M059J (cell line): Measurements from ENCODE around the gene G2E3. TPM values are rescaled to one million over a fixed set of nuclear protein-coding genes. Genes with fewer than 3 reads are reported as not detected.
A peak's percentile ranks its signal among the peaks of the same experiment; 100 is the strongest.
"Not testable (repeated sequence)": the region's sequence is repeated elsewhere in the genome, so short reads cannot be mapped to it uniquely, and the experiment has no call there.

Experiments
- DNase-seq: peaks from one replicate; pipeline ENCODE4 v3.0.0-alpha.2; 2012; ENCODE audit warnings: low read depth
- total RNA-seq: library from RNA; depleted of rRNA; stranded (reverse); fragments of >200 nt; shearing (Covaris generic); gene quantifications from 2 replicates; pipeline ENCODE4 v1.2.3, GENCODE V29; 2014

The G2E3 gene
- total RNA-seq, 1 experiment from 2014 or later, result 31.5 TPM

DNA sequence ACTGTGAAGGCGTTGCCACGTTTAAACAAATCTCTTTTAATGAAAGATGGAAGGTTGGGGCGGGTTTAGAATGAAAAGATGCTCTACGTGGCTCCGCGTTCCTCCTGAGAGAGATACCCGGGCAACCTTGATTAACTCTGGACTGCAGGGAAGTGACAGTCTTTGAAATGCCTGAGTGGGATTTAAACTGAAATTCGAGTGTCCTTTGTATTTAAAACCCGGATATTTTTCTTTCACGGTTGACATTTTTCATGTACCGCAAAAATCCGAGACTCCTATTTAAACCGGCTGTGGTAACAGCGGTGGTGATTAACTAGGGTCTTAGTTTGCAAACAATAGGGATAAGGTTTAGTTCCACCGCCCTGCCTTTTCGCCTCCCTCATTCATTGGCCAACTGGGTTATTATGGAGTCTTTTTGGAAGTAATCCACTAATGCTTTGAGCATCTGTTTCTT, 707 bp downstream of the G2E3 start:
- peak; percentile 65 for DNase-seq

DNA sequence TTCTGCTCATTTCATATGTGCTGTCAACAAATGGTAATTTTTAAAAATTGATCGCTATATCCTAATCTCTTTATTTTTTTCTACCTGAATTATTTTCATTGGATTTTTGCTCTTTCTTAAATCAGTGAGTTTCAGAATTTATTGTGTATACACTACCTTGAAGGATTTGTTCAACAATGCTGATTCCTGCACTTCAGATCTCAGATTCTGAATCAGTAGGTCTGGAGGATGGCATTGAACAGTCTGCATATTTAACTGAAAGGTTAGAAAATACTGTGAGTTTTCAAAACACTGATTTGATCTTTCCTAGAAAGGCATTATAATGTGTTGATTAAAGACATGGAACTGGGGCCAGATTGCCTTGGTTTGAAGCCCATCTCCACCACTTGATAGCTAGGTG, 1.6 kb downstream of the G2E3 start:
- DNase-seq, result no peak

DNA sequence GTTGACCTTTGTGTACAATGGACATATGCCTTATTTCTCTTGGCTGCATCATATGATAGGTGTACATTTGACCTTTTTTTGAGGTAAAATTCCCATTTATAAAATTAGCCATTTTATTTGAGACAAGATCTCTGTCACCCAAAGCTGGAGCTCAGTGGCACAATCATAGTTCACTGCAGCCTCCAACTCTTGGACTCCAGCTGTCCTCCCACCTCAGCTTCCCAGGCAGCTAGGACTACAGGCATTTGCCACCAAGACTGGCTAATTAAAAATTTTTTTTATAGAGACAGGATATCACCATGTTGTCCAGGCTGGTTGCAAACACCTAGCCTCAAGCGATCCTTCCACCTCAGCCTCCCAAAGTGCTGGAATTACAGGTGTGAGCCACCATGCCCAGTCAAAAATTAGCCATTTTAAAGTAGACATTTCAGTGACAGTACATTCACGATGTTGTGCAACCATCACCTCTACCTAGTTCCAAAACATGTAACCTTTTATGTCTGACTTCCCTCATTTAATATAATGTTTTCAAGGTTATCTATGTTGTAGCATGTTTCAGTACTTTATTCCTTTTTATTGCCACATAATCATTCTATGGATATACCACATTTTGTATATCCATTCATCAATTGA, 5.4 kb downstream of the G2E3 start:
- no peak for DNase-seq

DNA sequence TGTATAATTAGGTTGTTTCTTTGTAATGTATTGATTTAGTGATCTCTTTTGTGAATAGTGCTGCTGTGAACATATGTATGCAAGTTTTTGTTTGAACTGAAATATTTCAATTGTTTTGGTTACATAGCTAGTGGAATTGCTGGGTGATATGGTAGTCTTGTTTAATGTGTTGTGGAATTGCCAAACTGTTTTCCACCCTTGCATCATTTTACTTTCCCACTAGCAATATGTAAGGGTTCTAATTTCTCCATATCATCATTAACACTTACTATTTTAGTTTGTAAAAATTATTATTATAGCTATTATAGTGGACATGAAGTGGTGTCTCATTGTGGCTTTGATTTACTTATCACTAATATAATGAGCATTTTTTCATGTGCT, 5.9 kb downstream of the G2E3 start:
- no peak for DNase-seq

DNA sequence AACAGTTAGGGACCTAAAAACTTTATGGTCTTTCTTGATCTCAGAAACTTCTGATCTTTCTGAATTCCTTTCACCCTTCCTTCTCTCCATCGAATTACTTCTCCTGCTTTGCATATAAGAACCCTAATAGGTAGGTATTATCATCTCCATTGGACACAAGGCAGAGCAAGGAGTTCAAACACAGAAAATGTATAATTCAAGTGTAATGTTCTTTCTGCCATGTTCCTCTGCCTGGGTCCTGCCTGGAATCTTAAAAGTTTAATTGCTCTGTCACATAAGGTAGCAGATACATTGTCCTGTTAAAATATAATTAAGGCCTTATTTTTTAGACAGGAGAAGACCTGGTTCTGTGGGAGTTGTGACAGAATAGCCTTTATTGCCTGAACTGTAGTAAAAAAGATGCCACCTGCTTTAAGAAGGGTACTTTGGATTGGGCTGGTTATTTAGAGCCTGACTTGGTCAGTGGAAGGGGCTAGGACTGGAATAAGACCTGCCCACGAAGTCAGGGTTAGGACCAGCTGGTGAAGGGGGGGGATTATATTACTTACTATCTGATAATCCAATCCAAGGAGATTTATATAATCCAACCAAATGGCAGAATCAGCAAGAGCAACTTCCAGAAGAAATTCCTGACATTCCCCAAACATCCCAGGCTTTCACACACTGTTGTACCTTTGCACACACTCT, 10.4 kb downstream of the G2E3 start:
- no peak for DNase-seq

DNA sequence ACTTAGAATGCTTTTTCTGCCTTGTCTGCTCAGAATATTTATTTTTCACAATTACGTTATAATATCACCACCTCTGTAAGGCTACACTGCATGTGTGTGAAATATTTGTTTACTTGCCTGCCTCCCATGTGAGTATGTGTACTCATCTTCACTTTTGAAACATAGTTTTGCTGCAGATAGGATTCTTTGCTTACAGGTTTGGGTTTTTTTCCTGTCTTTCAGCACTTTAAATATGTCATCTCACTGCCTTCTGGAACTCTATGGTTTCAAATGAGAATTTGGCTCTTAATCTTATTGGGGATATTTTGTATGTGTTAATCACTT, 10.9 kb downstream of the G2E3 start:
- DNase-seq, result no peak

DNA sequence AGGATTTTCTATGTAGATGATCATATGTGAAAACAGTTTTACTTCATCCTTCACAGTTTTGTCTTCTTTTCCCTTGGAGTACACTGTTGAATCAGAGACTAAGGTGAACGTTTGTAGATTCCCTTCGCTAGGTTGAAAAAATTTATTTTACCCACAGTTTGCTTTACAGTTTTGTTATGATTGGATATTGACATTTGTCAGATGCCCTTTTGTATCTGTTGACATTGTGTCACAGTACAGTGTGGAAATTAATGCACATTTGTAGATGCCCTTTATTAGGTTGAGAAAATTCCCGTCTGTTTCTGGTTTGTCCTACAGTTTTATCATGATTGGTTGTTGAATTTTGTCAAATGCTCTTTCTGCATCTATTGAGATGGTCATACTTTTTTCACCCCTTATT, 13.3 kb downstream of the G2E3 start:
- DNase-seq, result no peak

DNA sequence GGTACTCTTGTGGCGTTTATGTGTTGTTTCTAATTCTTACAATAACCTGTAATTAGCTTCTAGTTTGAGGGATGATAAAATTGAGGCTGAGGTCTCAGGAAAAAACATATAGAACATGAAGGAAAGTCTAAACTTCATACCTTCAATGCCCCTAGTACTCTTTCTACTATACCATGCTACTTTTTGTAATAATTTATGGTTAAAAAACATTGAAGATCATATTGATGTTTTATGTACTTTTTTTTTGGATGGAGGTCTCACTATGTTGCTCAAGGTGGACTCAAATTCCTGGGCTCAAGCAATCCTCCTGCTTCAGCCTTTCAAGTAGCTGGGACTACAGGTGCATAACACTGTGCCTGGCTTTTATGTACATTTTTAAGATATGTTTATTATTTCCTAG, 13.8 kb downstream of the G2E3 start:
- DNase-seq, result no peak

DNA sequence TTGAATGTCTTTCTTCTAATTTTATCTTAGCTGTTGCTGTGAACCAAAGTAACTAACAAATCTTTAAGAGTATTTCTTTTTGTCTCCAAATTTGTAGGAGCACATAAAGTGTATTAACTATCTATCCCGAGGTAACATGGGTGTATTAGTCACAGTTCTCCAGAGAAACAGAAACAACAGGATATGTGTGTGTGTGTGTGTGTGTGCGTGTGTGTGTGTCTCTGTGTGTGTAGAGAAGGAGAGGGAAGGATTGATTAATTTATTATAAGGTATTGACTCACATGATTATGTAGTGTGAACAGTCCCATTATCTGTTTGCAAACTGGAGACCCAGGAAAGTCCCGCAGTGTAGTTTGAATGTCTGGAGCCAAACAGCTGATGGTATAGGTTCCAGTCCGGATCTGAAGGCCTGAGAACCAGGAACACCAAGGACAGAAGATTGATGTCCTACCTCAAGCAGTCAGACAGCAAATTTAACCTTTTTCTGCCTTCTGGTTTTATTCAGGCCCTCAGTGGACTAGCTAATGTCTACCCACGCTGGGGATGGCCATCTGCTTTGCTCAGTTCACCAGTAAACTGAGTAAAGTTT, 14.4 kb downstream of the G2E3 start:
- DNase-seq, result peak; percentile 71

DNA sequence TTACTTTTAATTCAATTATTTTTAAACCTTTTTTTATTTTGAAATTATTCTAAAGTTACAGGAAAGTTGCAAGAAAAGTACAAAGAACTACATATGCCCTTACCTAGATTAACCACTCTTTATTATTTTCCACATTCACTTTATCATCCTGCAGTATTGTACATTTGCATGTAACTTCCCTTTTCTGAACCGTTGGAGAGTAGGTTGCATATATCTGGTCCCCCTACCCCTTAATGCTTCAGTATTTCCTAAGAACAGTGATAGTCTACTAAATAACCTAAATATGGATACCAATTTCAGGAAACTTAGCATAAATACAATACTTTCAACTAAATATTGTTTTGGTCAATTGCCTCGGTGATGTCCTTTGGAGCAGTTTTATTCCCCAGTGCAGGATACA, 15.0 kb downstream of the G2E3 start:
- no peak for DNase-seq

DNA sequence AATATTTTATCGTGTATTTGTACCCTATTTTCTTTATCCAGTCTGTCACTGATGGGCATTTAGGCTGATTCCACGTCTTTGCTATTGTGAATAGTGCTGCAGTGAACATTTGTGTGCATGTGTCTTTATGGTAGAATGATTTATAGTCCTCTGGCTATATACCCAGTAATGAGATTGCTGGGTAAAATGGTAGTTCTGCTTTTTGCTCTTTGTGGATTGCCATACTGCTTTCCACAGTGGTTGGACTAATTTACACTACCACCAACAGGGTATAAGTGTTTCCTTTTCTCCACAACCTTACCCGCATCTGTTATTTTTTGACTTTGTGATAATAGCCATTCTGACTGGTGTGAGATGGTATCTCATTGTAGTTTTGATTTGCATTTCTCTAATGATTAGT, 15.8 kb downstream of the G2E3 start:
- not testable (repeated sequence) for DNase-seq

DNA sequence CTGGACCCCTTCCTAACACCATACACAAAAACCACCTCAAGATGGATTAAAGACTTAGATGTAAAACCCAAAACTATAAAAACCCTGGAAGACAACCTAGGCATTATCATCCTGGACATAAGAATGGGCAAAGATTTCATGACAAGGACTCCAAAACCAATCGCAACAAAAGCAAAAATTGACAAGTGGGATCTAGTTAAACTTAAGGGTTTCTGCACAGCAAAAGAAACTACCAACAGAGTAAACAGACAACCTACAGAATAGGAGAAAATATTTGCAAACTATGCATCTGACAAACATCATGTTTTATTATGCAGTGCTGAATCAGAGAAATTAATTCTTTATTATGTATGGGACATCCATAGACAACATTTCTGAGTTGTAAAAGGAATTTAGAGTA, 17.4 kb downstream of the G2E3 start:
- not testable (repeated sequence) for DNase-seq

DNA sequence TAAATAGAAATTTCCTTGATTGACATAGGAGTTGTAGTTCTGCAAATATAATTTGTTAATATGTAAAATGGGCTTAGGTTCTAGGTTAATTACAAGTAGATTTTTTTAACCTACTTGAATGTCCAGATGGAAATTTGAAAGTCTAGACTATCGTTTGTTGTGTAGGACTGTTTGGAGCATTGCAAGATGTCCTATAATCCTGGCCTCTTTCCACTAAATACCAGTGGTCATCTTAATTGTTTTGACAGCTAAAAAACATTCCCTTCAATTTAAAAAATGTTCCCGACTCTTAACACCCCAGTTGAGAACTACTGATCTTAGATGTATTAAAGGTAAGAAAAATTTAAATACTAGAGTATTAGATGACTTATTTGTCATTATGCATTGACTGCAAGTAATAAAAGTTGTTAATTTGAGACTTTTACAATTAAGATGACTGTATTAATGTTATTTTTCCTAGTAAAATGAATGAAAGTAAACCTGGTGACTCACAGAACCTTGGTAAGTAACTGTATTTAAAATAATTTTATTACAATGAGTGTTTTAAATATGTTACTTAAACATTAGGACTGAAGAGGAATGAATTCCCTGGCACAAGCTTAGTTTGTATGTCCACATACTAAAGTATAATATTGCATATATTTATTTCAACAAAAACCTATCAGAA, 21.8 kb downstream of the G2E3 start:
- DNase-seq, result peak; percentile 53

DNA sequence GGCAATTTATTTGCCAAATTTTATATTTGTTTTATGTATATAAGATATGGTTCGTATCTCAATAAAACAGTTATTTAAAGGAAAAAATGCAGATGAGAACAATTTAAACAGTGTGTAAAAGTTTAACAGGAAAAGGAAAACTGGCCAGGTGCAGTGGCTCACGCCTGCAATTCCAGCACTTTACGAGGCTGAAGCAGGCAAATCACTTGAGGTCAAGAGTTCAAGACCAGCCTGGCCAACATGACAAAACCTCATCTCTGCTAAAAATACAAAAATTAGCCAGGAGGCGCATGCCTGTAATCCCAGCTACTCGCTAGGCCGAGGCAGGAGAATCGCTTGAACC, 22.3 kb downstream of the G2E3 start:
- peak; percentile 28 for DNase-seq

DNA sequence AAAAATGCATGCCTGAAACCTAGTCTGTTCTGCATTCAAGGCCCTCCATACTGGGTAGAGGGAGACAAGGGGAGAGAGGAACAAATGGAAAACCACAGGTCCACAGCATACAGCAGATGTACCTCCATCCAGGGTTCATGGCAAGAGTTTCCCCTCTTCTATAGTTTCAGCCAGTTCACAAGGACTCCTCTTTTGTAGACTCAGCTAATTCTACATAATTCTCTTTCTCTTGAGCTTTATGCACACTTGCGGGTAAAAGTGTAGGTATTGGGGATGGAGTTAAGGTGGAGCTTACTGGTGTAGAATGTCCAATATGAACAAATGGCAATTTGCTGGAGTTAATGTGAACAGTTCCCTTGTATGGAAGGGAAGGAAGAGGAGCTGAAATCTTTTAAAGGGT, 23.4 kb downstream of the G2E3 start:
- no peak for DNase-seq

DNA sequence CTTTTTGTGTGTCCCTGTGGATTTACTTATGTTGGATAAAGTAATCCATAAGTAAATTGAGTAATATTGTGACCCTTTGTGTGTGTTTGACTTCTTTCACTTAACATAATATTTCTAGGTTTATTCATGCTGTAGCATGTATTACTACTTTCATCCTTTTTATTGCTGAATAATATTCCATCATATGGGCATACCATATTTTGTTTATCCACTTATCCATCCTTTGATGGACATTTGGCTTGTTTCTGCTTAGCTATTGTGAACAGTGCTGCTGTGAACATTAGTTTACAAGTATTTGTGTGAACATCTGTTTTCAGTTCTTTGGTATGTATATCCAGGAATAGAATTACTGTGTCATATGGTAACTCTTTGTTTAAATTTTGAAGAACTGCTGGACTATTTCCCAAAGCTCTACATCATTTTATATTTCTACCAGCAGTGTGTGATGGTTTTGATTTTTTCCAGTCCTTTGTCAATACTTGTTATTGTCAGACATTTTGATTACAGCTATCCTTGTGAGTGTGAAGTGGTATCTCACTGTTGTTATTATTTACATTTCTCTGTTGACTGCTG, 25.2 kb downstream of the G2E3 start:
- no peak for DNase-seq

DNA sequence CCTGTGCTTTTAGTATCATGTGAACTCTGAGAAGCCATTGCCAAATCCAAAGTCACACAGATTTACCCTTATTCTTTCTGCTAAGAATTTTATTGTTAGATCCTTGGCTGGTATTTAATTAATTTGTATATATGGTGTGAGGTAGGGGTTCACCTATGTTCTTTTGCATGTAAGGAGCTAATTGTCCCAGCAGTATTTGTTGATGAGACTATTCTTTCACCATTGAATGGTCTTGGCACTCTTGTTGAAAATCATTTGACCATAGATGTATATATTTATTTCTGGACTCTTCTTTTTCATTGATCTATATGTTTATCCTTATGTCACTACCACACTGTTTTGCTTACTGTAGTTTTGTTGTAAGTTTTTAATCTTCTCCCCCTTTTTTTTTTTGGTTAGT, 26.2 kb downstream of the G2E3 start:
- DNase-seq, result no peak

DNA sequence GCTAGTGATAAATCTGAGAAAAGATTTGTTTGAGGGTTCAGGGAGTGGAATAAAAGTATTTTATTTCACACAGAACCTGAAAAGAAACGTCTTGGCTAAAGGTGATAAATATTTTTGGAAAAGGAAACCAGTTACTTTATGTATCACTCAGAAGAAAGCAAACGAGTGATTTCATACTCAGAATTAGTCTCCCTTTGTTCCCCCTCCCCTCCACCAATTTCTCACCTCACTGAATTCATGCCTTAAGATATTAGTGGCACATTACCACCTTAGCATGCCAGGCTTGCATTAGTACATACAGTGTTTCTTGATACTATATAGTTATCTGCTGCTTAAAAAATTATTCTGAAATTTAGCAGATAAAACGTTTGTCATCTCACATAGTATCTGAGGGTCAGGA, 28.2 kb downstream of the G2E3 start:
- no peak for DNase-seq

DNA sequence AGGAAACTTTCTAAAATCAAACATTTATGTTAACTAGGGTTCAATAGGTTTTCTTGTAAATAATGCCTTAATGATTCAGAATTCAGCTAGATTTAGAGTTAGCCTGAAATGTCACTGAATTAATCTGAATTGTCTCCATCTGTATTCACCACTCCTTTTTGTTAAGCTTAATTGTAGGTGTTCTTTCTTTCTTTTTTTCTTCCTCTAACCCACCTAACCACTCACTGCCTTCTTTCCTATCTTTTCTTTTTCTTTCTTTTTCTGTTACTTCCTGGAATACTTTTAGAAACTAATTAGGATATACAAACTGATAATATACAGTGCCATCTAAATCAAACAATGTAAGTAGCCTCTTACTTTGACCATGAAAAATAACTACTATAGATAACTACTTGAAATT, 29.9 kb downstream of the G2E3 start:
- DNase-seq, result no peak

DNA sequence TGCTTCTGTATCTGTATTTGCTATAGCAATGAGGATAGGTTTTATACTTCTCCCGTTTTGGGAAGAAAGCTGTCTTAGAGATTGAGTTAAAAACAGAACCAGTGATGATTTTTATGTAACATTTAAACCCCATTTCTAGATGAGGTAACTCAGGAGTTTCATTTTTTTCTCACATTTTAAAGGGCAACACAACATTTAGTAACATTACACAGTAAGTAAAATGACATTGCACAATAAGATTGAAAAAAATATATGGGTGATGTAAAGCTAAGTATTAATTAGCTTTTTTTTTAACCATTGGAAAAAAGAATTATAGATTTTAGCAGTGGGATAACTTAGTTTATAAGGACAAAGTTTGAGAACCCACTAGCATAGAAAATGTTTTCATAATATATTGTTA, 38.0 kb downstream of the G2E3 start:
- DNase-seq, result no peak

DNA sequence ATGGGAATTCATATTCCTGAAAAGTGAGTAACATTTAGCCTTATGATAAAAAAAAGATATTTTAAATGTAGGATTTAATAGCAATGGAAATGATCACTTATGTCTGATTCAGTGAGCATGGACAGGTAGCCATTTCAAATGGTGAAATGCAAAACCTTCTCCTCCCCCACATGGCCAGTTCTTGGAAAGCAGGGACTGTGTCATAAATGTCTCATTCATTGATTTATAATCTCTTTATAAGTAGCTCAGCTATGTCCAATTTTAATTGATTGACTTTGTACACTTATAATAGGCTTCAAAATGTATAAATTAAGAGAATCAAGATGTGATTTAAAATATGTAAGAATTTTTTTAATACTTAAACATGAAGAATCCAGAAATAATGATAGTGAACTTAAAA, 38.5 kb downstream of the G2E3 start:
- no peak for DNase-seq

DNA sequence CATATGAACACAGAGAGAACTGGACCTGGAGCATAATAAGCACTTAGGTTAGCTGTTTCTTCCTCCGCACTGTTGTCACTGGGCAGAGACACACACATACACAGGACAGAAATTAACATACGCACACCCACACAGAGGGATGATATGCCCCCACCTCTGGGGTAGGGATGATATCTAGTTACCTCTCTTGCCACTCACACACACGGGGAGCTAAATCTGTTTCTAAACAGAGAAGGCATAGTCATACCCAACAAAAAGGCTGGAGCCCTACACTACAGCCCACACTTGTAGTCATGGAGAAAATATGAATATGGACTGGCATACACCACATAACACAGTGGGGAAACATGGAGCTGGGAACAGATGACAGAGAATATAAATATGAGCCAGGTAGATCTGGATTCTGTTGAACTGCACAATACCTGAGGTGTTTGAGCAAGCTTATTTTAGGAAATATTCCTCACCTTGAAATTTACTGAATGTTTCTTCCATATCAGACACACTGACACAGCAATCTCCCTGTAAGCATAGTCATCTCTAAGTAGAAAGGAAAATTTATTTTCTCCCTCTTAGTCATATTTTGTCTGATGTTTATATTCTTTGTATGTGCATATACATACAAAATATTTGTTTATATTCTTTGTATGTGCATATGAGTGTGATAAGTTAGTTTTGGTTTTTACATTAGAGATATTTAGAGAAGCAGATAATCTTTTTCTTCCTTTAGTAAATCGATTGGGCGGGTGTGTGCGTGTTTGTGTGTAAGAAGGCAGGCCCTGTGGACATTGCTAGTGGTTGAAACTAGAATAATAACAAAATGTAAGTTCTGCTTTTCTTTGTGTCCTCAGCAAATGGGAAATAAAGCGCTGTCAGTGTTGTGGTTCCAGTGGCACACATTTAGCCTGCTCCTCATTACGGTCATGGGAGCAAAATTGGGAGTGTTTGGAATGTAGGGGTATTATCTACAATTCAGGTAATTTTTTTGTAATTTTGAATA, 42.3 kb downstream of the G2E3 start:
- no peak for DNase-seq
